H1 (cell line): ENCODE measurements around the gene NDFIP2. TPM values are rescaled to one million over a fixed set of nuclear protein-coding genes. Genes with fewer than 3 reads are reported as not detected.

ENCODE experiments used
- BCL11A ChIP-seq, 2 experiments: IDR thresholded peaks; one replicate each; pipeline ENCODE4 v1.6.1; 2011; ENCODE audit warnings: low read depth in 2 of 2, low read length in 2 of 2, mild to moderate bottlenecking in 2 of 2
- RXRA ChIP-seq: IDR thresholded peaks from 2 replicates; pipeline ENCODE4 v1.6.1; 2011; ENCODE audit warnings: low read depth, mild to moderate bottlenecking, low read length, moderate library complexity; ENCODE audit not compliant: insufficient read depth
- polyA plus RNA-seq, 7 experiments: library from polyadenylated mRNA; depleted of rRNA in 3 of 7; stranded (reverse) in 5 of 7; unstranded in 2 of 7; fragments of >200 nt in 5 of 7; fragments of 200-250 nt in 2 of 7; gene quantifications; 1 replicate in 5 of 7; 2 replicates in 1 of 7; 4 replicates in 1 of 7; pipeline versions ENCODE4 v1.2.1 to v1.2.3, GENCODE V29; 2011 to 2013; ENCODE audit warnings: missing spikeins in 2 of 7, mixed read lengths in 2 of 7
- total RNA-seq: library from RNA; stranded (reverse); fragmentation: NEBNext Ultra II Directional; extraction: Animal tissue kit (Norgen Biotek cat#: 25700); gene quantifications from 2 replicates; pipeline ENCODE4 v1.2.1, GENCODE V29; 2021

NDFIP2 gene
- total and polyA plus RNA-seq, 2 of the 8 experiments (the other 6 are each of a cell fraction or from before 2014, with no cell fraction given): 11.1 to 32.9 TPM

DNA sequence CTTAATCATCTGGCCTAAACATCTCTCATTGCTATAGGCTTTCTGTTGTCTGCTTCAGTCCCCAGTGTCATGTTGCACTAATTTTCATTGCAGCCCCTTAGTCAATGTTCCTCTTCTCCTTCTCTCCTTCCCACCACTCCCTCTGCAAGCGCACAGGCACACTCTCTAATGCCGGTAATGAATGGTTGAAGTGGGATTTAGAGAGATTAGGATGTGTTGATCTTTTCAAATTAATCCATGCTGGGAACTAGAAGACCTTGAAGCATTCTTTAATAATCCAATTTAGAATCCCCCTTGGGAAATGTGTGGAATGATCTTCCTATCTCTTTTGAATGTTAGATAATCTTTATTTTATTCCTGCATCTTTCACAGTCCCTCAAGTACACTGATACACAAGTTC lies 33.2 kb upstream of the NDFIP2 start (continued):
- TF ChIP-seq RXRA (no peak), BCL11A (IDR thresholded peaks at IDR 0.05; ENCODE audit: low read depth in 2 of 2, low read length in 2 of 2) (no peak)
